ENCODE results near the gene EED. TPM values are rescaled to one million over a fixed set of nuclear protein-coding genes. Genes with fewer than 3 reads are reported as not detected.

EED gene
- total RNA-seq, 1 experiment from 2014 or later, result 27.3 TPM

GRCh38 chr11:86313793-86314192 lies 69.2 kb downstream of the EED start (continued):
- no peak for TF ChIP-seq GTF2I (CRISPR knock-in tag; conservative IDR thresholded peaks at IDR 0.05)
- no peak for TF ChIP-seq IRF2 (CRISPR knock-in tag; IDR thresholded peaks at IDR 0.05; ENCODE audit: borderline replicate concordance, low read depth)
- TF ChIP-seq ZBTB43 (CRISPR knock-in tag; IDR thresholded peaks at IDR 0.05), result no peak
- TF ChIP-seq SOX15 (CRISPR knock-in tag; IDR thresholded peaks at IDR 0.05), result no peak
- TF ChIP-seq AR (CRISPR knock-in tag; IDR thresholded peaks at IDR 0.05), result no peak
- TF ChIP-seq MLX (CRISPR knock-in tag; IDR thresholded peaks at IDR 0.05), result no peak
- no peak for TF ChIP-seq OVOL2 (CRISPR knock-in tag; IDR thresholded peaks at IDR 0.05; ENCODE audit: borderline replicate concordance)
- no peak for TF ChIP-seq ZNF232 (CRISPR knock-in tag; IDR thresholded peaks at IDR 0.05)
- TF ChIP-seq NR3C1 (CRISPR knock-in tag; conservative IDR thresholded peaks at IDR 0.05; ENCODE audit: low read depth), result no peak
- no peak for TF ChIP-seq IRF1 (CRISPR knock-in tag; IDR thresholded peaks at IDR 0.05)
- no peak for TF ChIP-seq E2F5 (CRISPR knock-in tag; IDR thresholded peaks at IDR 0.05)

- H3K4me3 Mint-ChIP-seq, result no peak overlapping the region
- H3K27ac Mint-ChIP-seq, result no peak overlapping the region
- DNase-seq (ENCODE audit: low spot score), result no peak
- TF ChIP-seq FOXK1 (CRISPR knock-in tag; IDR thresholded peaks at IDR 0.05) (no peak), RELA (CRISPR knock-in tag; IDR thresholded peaks at IDR 0.05; ENCODE audit: borderline replicate concordance) (no peak), MAX (CRISPR knock-in tag; IDR thresholded peaks at IDR 0.05) (no peak), PRDM15 (CRISPR knock-in tag; IDR thresholded peaks at IDR 0.05) (no peak), HMGA2 (CRISPR knock-in tag; IDR thresholded peaks at IDR 0.05) (no peak), KAT7 (CRISPR knock-in tag; IDR thresholded peaks at IDR 0.05; ENCODE audit: borderline replicate concordance) (no peak), CBFB (CRISPR knock-in tag; IDR thresholded peaks at IDR 0.05; ENCODE audit: low read depth) (no peak), ZNF138 (CRISPR knock-in tag; conservative IDR thresholded peaks at IDR 0.05) (no peak), ATF3 (CRISPR knock-in tag; conservative IDR thresholded peaks at IDR 0.05) (no peak), ZNF263 (CRISPR knock-in tag; IDR thresholded peaks at IDR 0.05; ENCODE audit: low read depth) (no peak), ZNF512 (CRISPR knock-in tag; IDR thresholded peaks at IDR 0.05; ENCODE audit: borderline replicate concordance) (no peak), OVOL2 (CRISPR knock-in tag; IDR thresholded peaks at IDR 0.05; ENCODE audit: borderline replicate concordance) (no peak), ZNF232 (CRISPR knock-in tag; IDR thresholded peaks at IDR 0.05) (no peak)
- H3K9me3 Mint-ChIP-seq, result no peaks in the 10 kb centered on the region
- no peaks in the 10 kb centered on the region for H3K27me3 Mint-ChIP-seq (ENCODE audit: low read depth)
- ChIA-PET CTCF (interaction anchor here (1.1 kb wide), 1 partner anchor 460 kb away, joined by 3 read pairs; the partner anchor contains the start of gene CCDC83), POLR2A (no interaction called here)
- H3K36me3 Mint-ChIP-seq, result peaks cover 26% of the 10 kb centered on the region
- H3K4me1 Mint-ChIP-seq, result peaks cover 11% of the 10 kb centered on the region
- ATAC-seq, result no peak
Observed at GRCh38 chr11:86314636-86315035, 70.1 kb downstream of the EED start.
